Panc1 (cell line): ENCODE measurements around the gene PPP1R9B. TPM values are rescaled to one million over a fixed set of nuclear protein-coding genes. Genes with fewer than 3 reads are reported as not detected.

Experiments used
- ATAC-seq: fragments of 200-7000 bp; cut with Tn5 transposase; 2 replicates; pipeline ENCODE4 v1.9.1; 2020; ENCODE audit warnings: mild to moderate bottlenecking, moderate library complexity
- BruUV-seq: library from RNA; stranded (reverse); fragments of 400-500 nt; replicated peaks from 2 replicates; lab custom pipeline; 2021; lab: Mats Ljungman, UMichigan
- CTCF ChIA-PET: fragments of 300-600 bp; sonication (Branson Sonifier 250); formaldehyde crosslinking; loops from one replicate; lab custom pipeline; 2022; ENCODE audit warnings: antibody characterized with exemption; lab: Charles Lee
- POLR2A ChIA-PET: fragments of 300-600 bp; sonication (Branson Sonifier 250); formaldehyde crosslinking; loops from one replicate; lab custom pipeline; 2022; ENCODE audit warnings: antibody characterized with exemption; lab: Charles Lee
- DNase-seq: peaks from one replicate; pipeline ENCODE4 v3.0.0-alpha.2; 2010; ENCODE audit warnings: low read depth, low spot score
- H3K27ac ChIP-seq: 2 replicates; pipeline ENCODE4 v1.5.1; 2011; ENCODE audit warnings: mild to moderate bottlenecking, low read length, inconsistent platforms
- H3K27me3 ChIP-seq: fragments of 200-500 bp; sonication (Bioruptor generic); 2 replicates; pipeline ENCODE4 v1.6.0; 2014; ENCODE audit warnings: low read length, inconsistent platforms; ENCODE audit not compliant: control insufficient read depth, insufficient read depth
- H3K36me3 ChIP-seq: fragments of 200-500 bp; sonication (Bioruptor generic); 2 replicates; pipeline ENCODE4 v1.5.1; 2014; ENCODE audit warnings: inconsistent platforms, mild to moderate bottlenecking, low read length, moderate library complexity; ENCODE audit not compliant: control insufficient read depth, insufficient read depth
- H3K4me1 ChIP-seq: 2 replicates; pipeline ENCODE4 v1.5.1; 2011; ENCODE audit warnings: inconsistent platforms, mild to moderate bottlenecking, low read length, moderate library complexity; ENCODE audit not compliant: control insufficient read depth, insufficient read depth
- H3K4me3 ChIP-seq, 2 experiments: 2 replicates each; pipeline ENCODE4 v1.5.1; 2011 to 2012; ENCODE audit warnings: low read depth in 2 of 2, low read length in 2 of 2, mild to moderate bottlenecking in 2 of 2, inconsistent platforms in 1 of 2, moderate library complexity in 1 of 2
- H3K9me3 ChIP-seq: fragments of 200-500 bp; sonication (Bioruptor generic); 2 replicates; pipeline ENCODE4 v1.5.1; 2014; ENCODE audit warnings: low read depth, mild to moderate bottlenecking, inconsistent platforms, low read length, moderate library complexity; ENCODE audit not compliant: control insufficient read depth, insufficient read depth
- POLR2AphosphoS5 ChIP-seq: IDR thresholded peaks from 2 replicates; pipeline ENCODE4 v1.6.1; 2012; ENCODE audit warnings: mild to moderate bottlenecking, low read depth, low read length, moderate library complexity
- SIN3A ChIP-seq: IDR thresholded peaks from 2 replicates; pipeline ENCODE4 v1.6.1; 2012; ENCODE audit warnings: low read depth, mild to moderate bottlenecking, low read length, moderate library complexity, borderline replicate concordance; ENCODE audit not compliant: insufficient read depth
- TCF7L2 ChIP-seq: IDR thresholded peaks from 2 replicates; pipeline ENCODE4 v1.6.1; 2011; ENCODE audit warnings: mild to moderate bottlenecking, low read depth, low read length, inconsistent platforms
- in situ Hi-C: cut with HindIII; loops from 2 replicates; pipeline ENCODE4 v1.10.0; 2016; ENCODE audit warnings: low sequenced_read_pairs, low pct_unique_long_range_greater_than_20kb
- intact Hi-C: fragments of 100-400 bp; cut with micrococcal nuclease; formaldehyde crosslinking; loops from one replicate; pipeline ENCODE4 v1.10.0; 2022; ENCODE audit not compliant: unreplicated experiment
- total RNA-seq: library from RNA; stranded (reverse); gene quantifications from one replicate; pipeline ENCODE4 v1.2.1, GENCODE V29; 2021; ENCODE audit not compliant: unreplicated experiment
- TF ChIP-seq, protein P1 (sequence below): fragments of 450-650 bp; IDR thresholded peaks from 2 replicates; pipeline ENCODE4 v1.5.1; 2017; ENCODE audit warnings: mild to moderate bottlenecking
- TF ChIP-seq, protein P2 (sequence below), 2 experiments: IDR thresholded peaks; 2 replicates each; pipeline ENCODE4 v1.6.1; 2011 to 2012; ENCODE audit warnings: low read depth in 2 of 2, control low read depth in 1 of 2, low read length in 1 of 2, mild to moderate bottlenecking in 1 of 2, moderate library complexity in 1 of 2; ENCODE audit not compliant: insufficient read depth in 1 of 2

Gene PPP1R9B
- total RNA-seq, 1 experiment from 2014 or later: 114 TPM

GRCh38 chr17:50146230-50146926, 4.1 kb downstream of the PPP1R9B start:
- no TSS peak for BruUV-seq
- Histone ChIP-seq H3K4me3 (peak overlapping the region; percentile 70 to 97), H3K9me3 (no peaks in the 10 kb centered on the region), H3K36me3 (peaks cover 19% of the 10 kb centered on the region; the same call in 1 of the 2 replicates), H3K27ac (peak overlapping the region; percentile 79), H3K4me1 (peaks cover 26% of the 10 kb centered on the region), H3K27me3 (no peaks in the 10 kb centered on the region)
- TF ChIP-seq, protein P1, sequence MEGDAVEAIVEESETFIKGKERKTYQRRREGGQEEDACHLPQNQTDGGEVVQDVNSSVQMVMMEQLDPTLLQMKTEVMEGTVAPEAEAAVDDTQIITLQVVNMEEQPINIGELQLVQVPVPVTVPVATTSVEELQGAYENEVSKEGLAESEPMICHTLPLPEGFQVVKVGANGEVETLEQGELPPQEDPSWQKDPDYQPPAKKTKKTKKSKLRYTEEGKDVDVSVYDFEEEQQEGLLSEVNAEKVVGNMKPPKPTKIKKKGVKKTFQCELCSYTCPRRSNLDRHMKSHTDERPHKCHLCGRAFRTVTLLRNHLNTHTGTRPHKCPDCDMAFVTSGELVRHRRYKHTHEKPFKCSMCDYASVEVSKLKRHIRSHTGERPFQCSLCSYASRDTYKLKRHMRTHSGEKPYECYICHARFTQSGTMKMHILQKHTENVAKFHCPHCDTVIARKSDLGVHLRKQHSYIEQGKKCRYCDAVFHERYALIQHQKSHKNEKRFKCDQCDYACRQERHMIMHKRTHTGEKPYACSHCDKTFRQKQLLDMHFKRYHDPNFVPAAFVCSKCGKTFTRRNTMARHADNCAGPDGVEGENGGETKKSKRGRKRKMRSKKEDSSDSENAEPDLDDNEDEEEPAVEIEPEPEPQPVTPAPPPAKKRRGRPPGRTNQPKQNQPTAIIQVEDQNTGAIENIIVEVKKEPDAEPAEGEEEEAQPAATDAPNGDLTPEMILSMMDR: no peak; the same call in 1 of the 2 replicates
- no peak for TF ChIP-seq TCF7L2
- TF ChIP-seq SIN3A: no peak
- TF ChIP-seq POLR2AphosphoS5: no peak
- TF ChIP-seq, protein P2, sequence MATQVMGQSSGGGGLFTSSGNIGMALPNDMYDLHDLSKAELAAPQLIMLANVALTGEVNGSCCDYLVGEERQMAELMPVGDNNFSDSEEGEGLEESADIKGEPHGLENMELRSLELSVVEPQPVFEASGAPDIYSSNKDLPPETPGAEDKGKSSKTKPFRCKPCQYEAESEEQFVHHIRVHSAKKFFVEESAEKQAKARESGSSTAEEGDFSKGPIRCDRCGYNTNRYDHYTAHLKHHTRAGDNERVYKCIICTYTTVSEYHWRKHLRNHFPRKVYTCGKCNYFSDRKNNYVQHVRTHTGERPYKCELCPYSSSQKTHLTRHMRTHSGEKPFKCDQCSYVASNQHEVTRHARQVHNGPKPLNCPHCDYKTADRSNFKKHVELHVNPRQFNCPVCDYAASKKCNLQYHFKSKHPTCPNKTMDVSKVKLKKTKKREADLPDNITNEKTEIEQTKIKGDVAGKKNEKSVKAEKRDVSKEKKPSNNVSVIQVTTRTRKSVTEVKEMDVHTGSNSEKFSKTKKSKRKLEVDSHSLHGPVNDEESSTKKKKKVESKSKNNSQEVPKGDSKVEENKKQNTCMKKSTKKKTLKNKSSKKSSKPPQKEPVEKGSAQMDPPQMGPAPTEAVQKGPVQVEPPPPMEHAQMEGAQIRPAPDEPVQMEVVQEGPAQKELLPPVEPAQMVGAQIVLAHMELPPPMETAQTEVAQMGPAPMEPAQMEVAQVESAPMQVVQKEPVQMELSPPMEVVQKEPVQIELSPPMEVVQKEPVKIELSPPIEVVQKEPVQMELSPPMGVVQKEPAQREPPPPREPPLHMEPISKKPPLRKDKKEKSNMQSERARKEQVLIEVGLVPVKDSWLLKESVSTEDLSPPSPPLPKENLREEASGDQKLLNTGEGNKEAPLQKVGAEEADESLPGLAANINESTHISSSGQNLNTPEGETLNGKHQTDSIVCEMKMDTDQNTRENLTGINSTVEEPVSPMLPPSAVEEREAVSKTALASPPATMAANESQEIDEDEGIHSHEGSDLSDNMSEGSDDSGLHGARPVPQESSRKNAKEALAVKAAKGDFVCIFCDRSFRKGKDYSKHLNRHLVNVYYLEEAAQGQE (IDR thresholded peaks at IDR 0.05; ENCODE audit: insufficient read depth in 1 of 2, low read depth in 2 of 2, low read length in 1 of 2): no peak
- CTCF ChIA-PET: interaction anchor here (0.7 kb wide), 2 partner anchors 15 to 52 kb away, joined by 5 to 7 read pairs; no protein-coding TSS in a partner anchor
- POLR2A ChIA-PET: no interaction called here
- in situ Hi-C loops: no loop called here
- intact Hi-C loops: no loop called here
- ATAC-seq (no peak), DNase-seq (no peak)

GRCh38 chr17:50145532-50146229, 4.8 kb downstream of the PPP1R9B start:
- peaks cover 23% of the 10 kb centered on the region for H3K4me1 ChIP-seq
- no peak for DNase-seq
- intact Hi-C loops: no loop called here
- TF ChIP-seq, protein P1: no peak
- no peak for TF ChIP-seq SIN3A
- TF ChIP-seq TCF7L2: no peak
- TF ChIP-seq POLR2AphosphoS5: no peak
- TF ChIP-seq, protein P2 (IDR thresholded peaks at IDR 0.05; ENCODE audit: insufficient read depth in 1 of 2, low read depth in 2 of 2, low read length in 1 of 2): no peak
- ATAC-seq: no peak
- no peak overlapping the region for H3K4me3 ChIP-seq
- H3K27me3 ChIP-seq: no peaks in the 10 kb centered on the region
- in situ Hi-C loops: no loop called here
- no peaks in the 10 kb centered on the region for H3K9me3 ChIP-seq
- ChIA-PET CTCF (interaction anchor here (0.7 kb wide), 2 partner anchors 15 to 51 kb away, joined by 5 to 7 read pairs; no protein-coding TSS in a partner anchor), POLR2A (no interaction called here)
- H3K36me3 ChIP-seq: peaks cover 17% of the 10 kb centered on the region; the same call in 1 of the 2 replicates
- H3K27ac ChIP-seq: no peak overlapping the region
- BruUV-seq: no TSS peak
